Measurements from ENCODE around the gene COPS6.

Gene COPS6

DNA sequence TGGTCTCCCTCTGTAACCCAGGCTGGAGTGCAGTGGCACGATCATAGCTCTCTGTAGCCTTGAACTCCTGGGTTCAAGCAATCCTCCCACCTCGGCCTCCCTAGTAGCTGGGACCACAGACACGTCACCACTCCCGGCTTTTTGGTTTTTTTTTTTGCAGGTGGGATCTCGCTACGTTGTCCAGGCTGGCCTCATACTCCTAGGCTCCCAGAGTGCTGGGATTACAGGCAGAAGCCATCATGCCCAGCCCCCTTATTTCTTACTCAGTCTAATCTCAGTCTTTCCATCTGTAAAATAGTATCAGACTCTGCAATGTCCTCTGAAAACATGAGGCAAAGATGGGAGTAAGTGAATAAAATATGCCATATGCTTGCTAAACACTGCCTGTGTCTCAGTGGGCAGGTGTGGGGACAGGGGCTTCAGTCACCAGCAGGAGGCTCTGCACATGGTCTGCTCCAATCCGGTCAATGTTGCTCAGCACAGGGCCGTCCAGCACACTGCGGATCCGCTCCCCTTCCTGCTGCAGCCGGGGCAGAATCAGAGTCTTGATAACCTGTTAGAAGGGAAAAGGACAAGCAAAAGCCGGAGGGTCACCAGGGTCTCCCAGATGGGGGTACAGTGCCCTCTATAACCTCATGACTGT lies 20.9 kb downstream of the COPS6 start:
- no peak for DNase-seq (ENCODE audit: low read depth)
- H3K4me3 ChIP-seq (ENCODE audit: low read depth, low read length), result no peak overlapping the region
- TF ChIP-seq, protein P1, sequence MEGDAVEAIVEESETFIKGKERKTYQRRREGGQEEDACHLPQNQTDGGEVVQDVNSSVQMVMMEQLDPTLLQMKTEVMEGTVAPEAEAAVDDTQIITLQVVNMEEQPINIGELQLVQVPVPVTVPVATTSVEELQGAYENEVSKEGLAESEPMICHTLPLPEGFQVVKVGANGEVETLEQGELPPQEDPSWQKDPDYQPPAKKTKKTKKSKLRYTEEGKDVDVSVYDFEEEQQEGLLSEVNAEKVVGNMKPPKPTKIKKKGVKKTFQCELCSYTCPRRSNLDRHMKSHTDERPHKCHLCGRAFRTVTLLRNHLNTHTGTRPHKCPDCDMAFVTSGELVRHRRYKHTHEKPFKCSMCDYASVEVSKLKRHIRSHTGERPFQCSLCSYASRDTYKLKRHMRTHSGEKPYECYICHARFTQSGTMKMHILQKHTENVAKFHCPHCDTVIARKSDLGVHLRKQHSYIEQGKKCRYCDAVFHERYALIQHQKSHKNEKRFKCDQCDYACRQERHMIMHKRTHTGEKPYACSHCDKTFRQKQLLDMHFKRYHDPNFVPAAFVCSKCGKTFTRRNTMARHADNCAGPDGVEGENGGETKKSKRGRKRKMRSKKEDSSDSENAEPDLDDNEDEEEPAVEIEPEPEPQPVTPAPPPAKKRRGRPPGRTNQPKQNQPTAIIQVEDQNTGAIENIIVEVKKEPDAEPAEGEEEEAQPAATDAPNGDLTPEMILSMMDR (conservative IDR thresholded peaks at IDR 0.05; ENCODE audit: low read depth, low read length), result peak; percentile 23

DNA sequence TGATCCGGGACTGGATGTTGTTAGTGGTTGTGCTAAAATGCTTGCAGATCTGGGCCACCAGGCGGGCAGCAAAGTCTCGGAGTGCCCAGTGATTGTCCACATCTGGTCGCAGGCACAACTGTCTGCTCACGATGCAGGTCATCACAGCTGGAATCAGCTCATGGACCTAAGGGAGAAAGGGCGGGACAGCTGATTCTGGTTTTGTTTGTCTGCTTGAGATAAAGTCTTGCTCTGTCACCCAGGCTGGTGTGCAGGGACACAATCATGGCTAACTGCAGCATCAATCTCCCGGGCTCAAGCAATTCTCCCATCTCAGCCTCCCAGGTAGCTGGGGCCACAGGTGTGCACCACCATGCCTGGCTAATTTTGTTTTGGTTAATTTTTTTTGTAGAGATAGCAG lies 22.4 kb downstream of the COPS6 start:
- DNase-seq (ENCODE audit: low read depth), result no peak
- TF ChIP-seq, protein P1 (conservative IDR thresholded peaks at IDR 0.05; ENCODE audit: low read depth, low read length), result no peak
- no peak overlapping the region for H3K4me3 ChIP-seq (ENCODE audit: low read depth, low read length)

DNA sequence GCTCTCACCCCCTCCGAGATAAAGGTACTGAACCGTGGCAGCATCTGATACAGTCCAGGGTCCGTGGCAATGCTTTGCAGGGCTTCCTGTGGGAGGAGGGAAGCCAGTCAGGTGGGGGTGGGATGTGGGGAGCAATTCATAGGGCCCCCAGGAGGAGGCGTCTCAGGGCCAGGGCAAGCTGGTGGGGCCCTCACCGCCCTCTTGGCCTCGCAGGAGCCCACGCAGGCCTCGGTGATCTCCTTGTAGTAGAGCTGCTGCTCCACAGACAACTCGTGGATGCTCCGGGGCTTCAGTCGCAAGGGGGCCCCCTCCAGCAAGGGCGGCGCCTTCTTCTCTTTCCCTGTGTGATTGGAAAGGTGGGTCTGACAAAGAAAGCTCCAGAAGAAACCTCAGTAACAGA lies 23.1 kb downstream of the COPS6 start:
- TF ChIP-seq, protein P1 (conservative IDR thresholded peaks at IDR 0.05; ENCODE audit: low read depth, low read length), result no peak
- no peak for DNase-seq (ENCODE audit: low read depth)
- H3K4me3 ChIP-seq (ENCODE audit: low read depth, low read length), result no peak overlapping the region

DNA sequence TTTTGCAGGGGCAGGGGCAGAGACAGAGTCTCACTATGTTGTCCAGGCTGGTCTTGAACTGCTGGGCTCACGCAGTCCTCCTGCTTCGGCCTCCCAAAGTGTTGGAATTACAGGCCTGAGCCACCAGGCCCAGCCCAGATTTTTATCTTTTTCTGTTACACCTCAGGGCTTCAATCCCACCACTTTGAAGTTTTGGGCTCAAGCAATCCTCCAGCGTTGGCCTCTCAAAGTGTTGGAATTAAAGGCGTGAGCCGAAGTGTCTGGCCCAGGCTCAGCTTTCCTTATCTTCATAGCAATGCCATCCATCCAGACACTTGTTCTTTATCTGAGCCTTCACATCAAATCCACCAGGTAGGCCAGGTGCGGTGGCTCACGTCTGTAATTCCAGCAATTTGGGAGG lies 26.3 kb downstream of the COPS6 start:
- TF ChIP-seq, protein P1 (conservative IDR thresholded peaks at IDR 0.05; ENCODE audit: low read depth, low read length), result no peak
- no peak overlapping the region for H3K4me3 ChIP-seq (ENCODE audit: low read depth, low read length)
- no peak for DNase-seq (ENCODE audit: low read depth)

DNA sequence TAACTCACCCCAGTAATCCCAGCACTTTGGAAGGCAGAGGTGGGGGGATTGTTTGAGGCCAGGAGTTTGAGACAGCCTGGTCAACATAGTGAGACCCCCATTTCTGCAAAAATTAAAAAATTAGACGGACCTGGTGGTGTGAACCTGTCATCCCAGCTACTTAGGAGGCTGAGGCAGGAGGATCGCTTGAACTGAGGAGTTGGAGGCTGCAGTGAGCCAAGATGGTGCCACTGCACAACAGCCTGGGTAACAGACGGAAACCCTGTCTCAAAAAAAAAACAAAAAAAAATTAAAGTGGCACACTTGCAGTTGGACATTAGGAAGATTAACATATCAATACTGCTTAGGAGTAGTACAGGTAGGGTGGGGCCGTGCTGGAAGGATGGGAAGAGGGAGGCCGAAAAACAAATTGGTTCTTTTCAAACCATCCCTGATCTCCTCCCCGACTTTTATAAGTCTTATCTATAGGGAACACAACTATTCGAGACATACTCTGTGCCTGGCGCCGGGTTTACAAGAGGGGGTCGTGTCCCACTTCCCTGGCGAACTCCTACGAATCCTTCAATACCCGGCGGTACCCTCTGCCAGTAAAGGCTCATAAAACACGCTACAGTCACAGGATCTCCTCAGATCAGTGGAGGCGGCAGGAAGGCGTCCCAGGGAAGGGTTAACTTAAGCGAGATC lies 29.8 kb downstream of the COPS6 start:
- H3K4me3 ChIP-seq (ENCODE audit: low read depth, low read length), result peak overlapping the region; percentile 92
- TF ChIP-seq, protein P1 (conservative IDR thresholded peaks at IDR 0.05; ENCODE audit: low read depth, low read length), result no peak

DNA sequence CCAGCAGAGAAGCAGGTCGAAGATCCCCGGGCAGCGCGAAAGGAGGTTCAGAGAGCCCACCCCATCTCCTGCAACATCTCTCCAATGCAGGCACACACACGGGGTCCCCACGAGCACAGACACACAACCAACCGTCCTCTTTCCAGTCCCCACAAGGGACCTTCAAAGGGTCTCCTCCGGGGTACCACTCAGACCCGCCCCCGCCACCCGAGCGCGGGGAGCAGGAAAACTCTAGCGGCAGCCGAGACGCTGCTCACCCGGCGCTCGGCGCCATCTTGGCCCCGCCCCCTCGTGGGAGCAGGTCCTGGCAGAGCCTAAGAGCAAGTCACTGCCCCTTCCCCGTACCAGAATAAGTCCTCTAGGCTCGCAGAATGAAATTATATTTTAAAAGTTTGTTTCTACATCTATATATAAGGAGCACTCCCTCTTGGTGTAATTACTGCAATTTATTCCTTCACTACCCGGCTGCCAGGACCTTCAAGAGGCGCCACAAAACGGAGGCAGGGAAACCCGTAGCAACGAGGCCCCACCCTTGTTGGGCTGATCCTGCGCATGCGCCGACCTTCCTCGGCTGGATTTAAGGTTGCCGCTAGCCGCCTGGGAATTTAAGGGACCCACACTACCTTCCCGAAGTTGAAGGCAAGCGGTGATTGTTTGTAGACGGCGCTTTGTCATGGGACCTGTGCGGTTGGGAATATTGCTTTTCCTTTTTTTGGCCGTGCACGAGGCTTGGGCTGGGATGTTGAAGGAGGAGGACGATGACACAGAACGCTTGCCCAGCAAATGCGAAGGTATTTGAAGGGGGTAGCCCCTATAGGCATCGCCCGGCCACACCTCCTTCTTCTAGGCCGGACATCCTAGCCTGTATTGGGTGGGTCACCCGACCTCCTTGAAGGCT lies 30.6 kb downstream of the COPS6 start, which contains the start of the genes CNPY4 and TAF6:
Gene CNPY4, plus strand, starts transcription at position 563 of the 898 bp plus-strand sequence. Its CDS starts 111 bp downstream, at position 674.
Gene TAF6, minus strand, starts transcription at position 287 of the 898 bp plus-strand sequence. CDS start 5,149 bp downstream, outside the sequence.
- H3K4me3 ChIP-seq (ENCODE audit: low read depth, low read length), result peak within 1 kb of the TSS; percentile 92
- TF ChIP-seq, protein P1 (conservative IDR thresholded peaks at IDR 0.05; ENCODE audit: low read depth, low read length), result no peak
- peak; percentile 98 for DNase-seq (ENCODE audit: low read depth)

More for the DNA sequence above, 29.8 kb downstream of the COPS6 start:
- DNase-seq (ENCODE audit: low read depth), result no peak
